H1 (cell line): ENCODE data around the gene KIF3B.

ENCODE experiments used
- CEBPB ChIP-seq: IDR thresholded peaks from 2 replicates; pipeline ENCODE4 v1.6.1; 2012; ENCODE audit warnings: low read depth, low read length
- EP300 ChIP-seq, 2 experiments: IDR thresholded peaks; 1 replicate in 1 of 2; 2 replicates in 1 of 2; pipeline ENCODE4 v1.6.1; 2011 to 2012; ENCODE audit warnings: low read depth in 2 of 2, low read length in 2 of 2, mild to moderate bottlenecking in 2 of 2, borderline replicate concordance in 1 of 2, inconsistent platforms in 1 of 2, moderate library complexity in 1 of 2
- EZH2 ChIP-seq: fragments of 200-600 bp; sonication (generic); IDR thresholded peaks from 2 replicates; pipeline ENCODE4 v1.7.1; 2012; ENCODE audit warnings: low read depth, mild to moderate bottlenecking, moderate library complexity, low read length, inconsistent platforms; ENCODE audit not compliant: severe bottlenecking
- GTF2F1 ChIP-seq: IDR thresholded peaks from 2 replicates; pipeline ENCODE4 v1.6.1; 2012; ENCODE audit warnings: low read depth, low read length, improper control_type of control experiment, borderline replicate concordance
- HDAC2 ChIP-seq, 2 experiments: fragments of 300-600 bp in 1 of 2; sonication (generic) in 1 of 2; IDR thresholded peaks; 2 replicates each; pipeline ENCODE4 v1.6.1; 2011 to 2012; ENCODE audit warnings: low read depth in 2 of 2, low read length in 2 of 2, mild to moderate bottlenecking in 2 of 2, moderate library complexity in 2 of 2, borderline replicate concordance in 1 of 2, inconsistent platforms in 1 of 2
- POLR2A ChIP-seq, 2 experiments: IDR thresholded peaks; 1 replicate in 1 of 2; 2 replicates in 1 of 2; pipeline ENCODE4 v1.6.1; 2011; ENCODE audit warnings: low read depth in 2 of 2, low read length in 2 of 2, mild to moderate bottlenecking in 2 of 2; ENCODE audit errors: control extremely low read depth in 1 of 2
- POLR2AphosphoS5 ChIP-seq: IDR thresholded peaks from 2 replicates; pipeline ENCODE4 v1.6.1; 2011; ENCODE audit warnings: low read depth, low read length
- RAD21 ChIP-seq, 2 experiments: IDR thresholded peaks in 1 of 2; conservative IDR thresholded peaks in 1 of 2; 2 replicates each; pipeline ENCODE4 v1.6.1; 2011; ENCODE audit warnings: low read depth in 2 of 2, low read length in 2 of 2, improper control_type of control experiment in 1 of 2, inconsistent platforms in 1 of 2, mild to moderate bottlenecking in 1 of 2, moderate library complexity in 1 of 2
- SP4 ChIP-seq: IDR thresholded peaks from 2 replicates; pipeline ENCODE4 v1.6.1; 2012; ENCODE audit warnings: low read length, inconsistent platforms
- TAF1 ChIP-seq: IDR thresholded peaks from 2 replicates; pipeline ENCODE4 v1.6.1; 2011; ENCODE audit warnings: mild to moderate bottlenecking, low read depth, low read length
- TF ChIP-seq, protein P1 (sequence below), 3 experiments: IDR thresholded peaks; 1 replicate in 2 of 3; 2 replicates in 1 of 3; pipeline versions ENCODE4 v1.5.1 to v1.6.1; 2011; ENCODE audit warnings: low read length in 3 of 3, mild to moderate bottlenecking in 3 of 3, inconsistent platforms in 2 of 3, low read depth in 1 of 3, moderate library complexity in 1 of 3; ENCODE audit not compliant: insufficient read depth in 1 of 3; ENCODE audit errors: control extremely low read depth in 1 of 3
- TF ChIP-seq, protein P2 (sequence below): IDR thresholded peaks from 2 replicates; pipeline ENCODE4 v1.6.1; 2012; ENCODE audit warnings: low read length, inconsistent platforms

DNA sequence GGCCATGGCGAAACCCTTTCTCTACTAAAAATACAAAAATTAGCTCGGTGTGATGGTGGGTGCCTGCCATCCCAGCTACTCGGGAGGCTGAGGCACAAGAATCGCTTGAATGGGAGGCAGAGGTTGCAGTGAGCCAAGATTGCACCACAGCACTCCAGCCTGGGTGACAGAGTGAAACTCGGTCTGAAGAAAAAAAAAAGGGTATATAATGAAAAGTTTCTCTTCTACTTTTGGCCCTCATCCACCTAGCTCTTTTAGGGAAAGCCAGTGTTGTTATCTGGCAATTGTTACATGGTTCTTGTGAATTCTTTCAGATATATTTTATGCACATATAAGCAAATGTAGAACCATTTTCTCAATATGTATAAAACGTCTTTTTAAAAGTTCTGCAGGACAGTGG lies 19.0 kb downstream of the KIF3B start:
- TF ChIP-seq, protein P1, sequence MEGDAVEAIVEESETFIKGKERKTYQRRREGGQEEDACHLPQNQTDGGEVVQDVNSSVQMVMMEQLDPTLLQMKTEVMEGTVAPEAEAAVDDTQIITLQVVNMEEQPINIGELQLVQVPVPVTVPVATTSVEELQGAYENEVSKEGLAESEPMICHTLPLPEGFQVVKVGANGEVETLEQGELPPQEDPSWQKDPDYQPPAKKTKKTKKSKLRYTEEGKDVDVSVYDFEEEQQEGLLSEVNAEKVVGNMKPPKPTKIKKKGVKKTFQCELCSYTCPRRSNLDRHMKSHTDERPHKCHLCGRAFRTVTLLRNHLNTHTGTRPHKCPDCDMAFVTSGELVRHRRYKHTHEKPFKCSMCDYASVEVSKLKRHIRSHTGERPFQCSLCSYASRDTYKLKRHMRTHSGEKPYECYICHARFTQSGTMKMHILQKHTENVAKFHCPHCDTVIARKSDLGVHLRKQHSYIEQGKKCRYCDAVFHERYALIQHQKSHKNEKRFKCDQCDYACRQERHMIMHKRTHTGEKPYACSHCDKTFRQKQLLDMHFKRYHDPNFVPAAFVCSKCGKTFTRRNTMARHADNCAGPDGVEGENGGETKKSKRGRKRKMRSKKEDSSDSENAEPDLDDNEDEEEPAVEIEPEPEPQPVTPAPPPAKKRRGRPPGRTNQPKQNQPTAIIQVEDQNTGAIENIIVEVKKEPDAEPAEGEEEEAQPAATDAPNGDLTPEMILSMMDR (IDR thresholded peaks at IDR 0.05; ENCODE audit: control extremely low read depth in 1 of 3, insufficient read depth in 1 of 3, low read depth in 1 of 3, low read length in 3 of 3): no peak
- TF ChIP-seq TAF1 (no peak), EZH2 (no peak), HDAC2 (IDR thresholded peaks at IDR 0.05; ENCODE audit: borderline replicate concordance in 1 of 2, low read depth in 2 of 2, low read length in 2 of 2) (no peak), POLR2A (IDR thresholded peaks at IDR 0.05; ENCODE audit: control extremely low read depth in 1 of 2, low read depth in 2 of 2, low read length in 2 of 2) (no peak), POLR2AphosphoS5 (no peak), GTF2F1 (no peak), RAD21 (IDR thresholded peaks at IDR 0.05 in 1 of 2, conservative IDR thresholded peaks at IDR 0.05 in 1 of 2; ENCODE audit: low read depth in 2 of 2, low read length in 2 of 2) (no peak), SP4 (no peak), EP300 (IDR thresholded peaks at IDR 0.05; ENCODE audit: borderline replicate concordance in 1 of 2, low read depth in 2 of 2, low read length in 2 of 2) (no peak), CEBPB (no peak)
- TF ChIP-seq, protein P2, sequence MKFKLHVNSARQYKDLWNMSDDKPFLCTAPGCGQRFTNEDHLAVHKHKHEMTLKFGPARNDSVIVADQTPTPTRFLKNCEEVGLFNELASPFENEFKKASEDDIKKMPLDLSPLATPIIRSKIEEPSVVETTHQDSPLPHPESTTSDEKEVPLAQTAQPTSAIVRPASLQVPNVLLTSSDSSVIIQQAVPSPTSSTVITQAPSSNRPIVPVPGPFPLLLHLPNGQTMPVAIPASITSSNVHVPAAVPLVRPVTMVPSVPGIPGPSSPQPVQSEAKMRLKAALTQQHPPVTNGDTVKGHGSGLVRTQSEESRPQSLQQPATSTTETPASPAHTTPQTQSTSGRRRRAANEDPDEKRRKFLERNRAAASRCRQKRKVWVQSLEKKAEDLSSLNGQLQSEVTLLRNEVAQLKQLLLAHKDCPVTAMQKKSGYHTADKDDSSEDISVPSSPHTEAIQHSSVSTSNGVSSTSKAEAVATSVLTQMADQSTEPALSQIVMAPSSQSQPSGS: no peak
